ENCODE data around the gene DPP6. TPM values are rescaled to one million over a fixed set of nuclear protein-coding genes. Genes with fewer than 3 reads are reported as not detected.
"Not testable (repeated sequence)": the region's sequence is repeated elsewhere in the genome, so short reads cannot be mapped to it uniquely, and the experiment has no call there.

DPP6 gene
- total and polyA plus RNA-seq, 2 donors (not counting 1 experiment from before 2014, with no cell fraction given) = not detected

GRCh38 chr7:154092093-154092492 is 39.9 kb downstream of the DPP6 start:
- H3K9me3 ChIP-seq (ENCODE audit: control extremely low read depth in 1 of 3, control insufficient read depth in 2 of 3, insufficient read depth in 1 of 3, low read length in 2 of 3); H3K27me3 Mint-ChIP-seq; H3K9me3 Mint-ChIP-seq (ENCODE audit: insufficient read depth); intact Hi-C loops (cut with micrococcal nuclease); H3K79me2 ChIP-seq (ENCODE audit: control insufficient read depth, insufficient read depth, low read length); H3K4me3 ChIP-seq (ENCODE audit: control extremely low read depth in 1 of 5, extremely low read depth in 1 of 5, insufficient read depth in 1 of 5, low read depth in 2 of 5, low read length in 4 of 5); DNase-seq; H3K36me3 ChIP-seq (replicated peaks in 1 of 2; ENCODE audit: control extremely low read depth in 1 of 2, control insufficient read depth in 1 of 2, extremely low read depth in 1 of 2, insufficient read depth in 2 of 2, low read length in 1 of 2); H2AFZ ChIP-seq (ENCODE audit: insufficient read depth, low read depth, low read length, poor library complexity, severe bottlenecking); H3K4me2 ChIP-seq (replicated peaks; ENCODE audit: low read depth, low read length, poor library complexity, severe bottlenecking); H3K27ac ChIP-seq (ENCODE audit: low read length in 2 of 2); H3K27ac Mint-ChIP-seq; H3K4me1 ChIP-seq (ENCODE audit: control insufficient read depth in 2 of 2, insufficient read depth in 2 of 2, low read length in 2 of 2); H3K9ac ChIP-seq (ENCODE audit: low read length); ATAC-seq (ENCODE audit: low read depth); H3K4me3 Mint-ChIP-seq; CTCF ChIA-PET; H3K27me3 ChIP-seq (replicated peaks in 1 of 4; ENCODE audit: control extremely low read depth in 1 of 4, control insufficient read depth in 3 of 4, insufficient read depth in 4 of 4, low read length in 3 of 4); H4K20me1 ChIP-seq (ENCODE audit: control insufficient read depth, insufficient read depth, low read length, poor library complexity, severe bottlenecking); POLR2A ChIA-PET; H3K4me1 Mint-ChIP-seq: not testable (repeated sequence)
- WGBS (ENCODE audit: insufficient coverage) = no CpG with 5 or more reads among the region's 3 CpGs

DNA sequence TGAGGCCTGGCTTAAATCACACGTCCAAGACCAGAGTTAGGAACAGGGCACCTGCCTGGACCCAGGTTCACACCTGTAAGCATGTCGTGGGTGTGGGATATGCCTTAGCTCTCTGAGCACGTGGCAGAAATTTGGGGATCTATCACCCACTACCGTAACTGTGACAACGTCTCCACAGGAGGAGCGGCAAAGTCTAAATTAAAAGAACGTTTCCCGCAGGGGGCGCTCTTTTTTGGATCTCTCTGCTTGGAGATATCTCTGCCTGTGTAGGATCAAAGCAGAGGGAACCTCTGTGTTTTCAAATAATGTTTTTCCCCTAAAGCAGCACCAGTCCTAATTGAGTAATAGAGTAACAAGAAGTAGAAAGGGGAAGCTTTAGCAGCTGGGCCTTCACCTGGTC is 43.0 kb downstream of the DPP6 start:
- H3K4me2 ChIP-seq (replicated peaks; ENCODE audit: low read depth, low read length, poor library complexity, severe bottlenecking); H3K9ac ChIP-seq (ENCODE audit: low read length); H3K27ac ChIP-seq (ENCODE audit: low read length in 2 of 2); H4K20me1 ChIP-seq (ENCODE audit: control insufficient read depth, insufficient read depth, low read length, poor library complexity, severe bottlenecking); H3K4me1 ChIP-seq (ENCODE audit: control insufficient read depth in 2 of 2, insufficient read depth in 2 of 2, low read length in 2 of 2); intact Hi-C loops (cut with micrococcal nuclease); H2AFZ ChIP-seq (ENCODE audit: insufficient read depth, low read depth, low read length, poor library complexity, severe bottlenecking); DNase-seq; H3K36me3 ChIP-seq (replicated peaks in 1 of 2; ENCODE audit: control extremely low read depth in 1 of 2, control insufficient read depth in 1 of 2, extremely low read depth in 1 of 2, insufficient read depth in 2 of 2, low read length in 1 of 2); H3K27me3 Mint-ChIP-seq; ATAC-seq (ENCODE audit: low read depth); H3K9me3 Mint-ChIP-seq (ENCODE audit: insufficient read depth); POLR2A ChIA-PET; CTCF ChIA-PET; H3K4me1 Mint-ChIP-seq; H3K27me3 ChIP-seq (replicated peaks in 1 of 4; ENCODE audit: control extremely low read depth in 1 of 4, control insufficient read depth in 3 of 4, insufficient read depth in 4 of 4, low read length in 3 of 4); H3K9me3 ChIP-seq (ENCODE audit: control extremely low read depth in 1 of 3, control insufficient read depth in 2 of 3, insufficient read depth in 1 of 3, low read length in 2 of 3); H3K4me3 Mint-ChIP-seq; H3K79me2 ChIP-seq (ENCODE audit: control insufficient read depth, insufficient read depth, low read length); H3K4me3 ChIP-seq (ENCODE audit: control extremely low read depth in 1 of 5, extremely low read depth in 1 of 5, insufficient read depth in 1 of 5, low read depth in 2 of 5, low read length in 4 of 5); H3K27ac Mint-ChIP-seq: not testable (repeated sequence)
- no CpG with 5 or more reads among the region's 9 CpGs for WGBS (ENCODE audit: insufficient coverage)

DNA sequence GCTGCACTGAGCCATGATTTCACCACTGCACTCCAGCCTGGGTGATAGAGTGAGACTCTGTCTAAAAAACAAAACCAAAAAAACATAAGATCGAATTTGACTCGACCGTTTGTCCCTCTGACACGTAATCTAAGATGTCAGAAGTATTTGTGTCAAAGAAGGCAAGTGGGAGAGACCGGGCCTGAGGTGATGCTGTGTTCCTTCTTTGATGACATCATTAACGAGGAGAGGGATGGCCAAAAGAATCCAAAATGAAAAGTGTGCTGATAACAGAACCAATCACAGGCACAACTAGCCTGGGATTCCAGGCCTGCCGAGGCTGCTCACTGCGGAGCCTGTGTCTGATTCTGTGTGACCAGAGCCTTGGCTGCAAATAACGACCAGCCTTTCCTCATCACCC is 52.9 kb downstream of the DPP6 start:
- 91% methylated on average over 8 of the region's 9 CpGs for WGBS (ENCODE audit: insufficient coverage)
- H3K4me3 ChIP-seq (ENCODE audit: control extremely low read depth in 1 of 5, extremely low read depth in 1 of 5, insufficient read depth in 1 of 5, low read depth in 2 of 5, low read length in 4 of 5); H3K27ac Mint-ChIP-seq: not testable (repeated sequence)

DNA sequence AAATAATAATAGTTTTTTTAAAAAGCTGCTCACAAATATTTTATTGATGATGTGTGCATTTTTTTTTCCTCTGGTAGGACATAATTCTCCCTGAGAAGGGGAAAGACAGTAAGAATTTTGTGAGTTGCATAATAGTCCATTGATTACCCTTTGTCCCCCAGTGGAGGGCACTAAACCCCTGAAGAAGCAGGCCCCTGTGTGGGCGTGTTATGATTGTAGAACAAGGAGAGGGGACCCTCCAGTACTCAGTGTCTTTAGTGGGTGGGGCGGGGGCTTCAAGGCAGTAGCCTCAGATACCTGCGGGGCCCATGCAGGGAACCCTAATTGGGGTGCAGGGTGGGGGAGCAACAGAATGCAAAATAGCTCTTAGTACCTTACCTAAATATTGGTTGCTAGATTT is 57.4 kb downstream of the DPP6 start:
- intact Hi-C loops (cut with micrococcal nuclease); POLR2A ChIA-PET; H3K4me3 ChIP-seq (ENCODE audit: control extremely low read depth in 1 of 5, extremely low read depth in 1 of 5, insufficient read depth in 1 of 5, low read depth in 2 of 5, low read length in 4 of 5); H3K4me1 Mint-ChIP-seq; H3K9ac ChIP-seq (ENCODE audit: low read length); H3K27me3 Mint-ChIP-seq; H3K4me3 Mint-ChIP-seq; H3K4me2 ChIP-seq (replicated peaks; ENCODE audit: low read depth, low read length, poor library complexity, severe bottlenecking); ATAC-seq (ENCODE audit: low read depth); H3K27ac Mint-ChIP-seq; H3K9me3 ChIP-seq (ENCODE audit: control extremely low read depth in 1 of 3, control insufficient read depth in 2 of 3, insufficient read depth in 1 of 3, low read length in 2 of 3); DNase-seq; H4K20me1 ChIP-seq (ENCODE audit: control insufficient read depth, insufficient read depth, low read length, poor library complexity, severe bottlenecking); H3K27me3 ChIP-seq (replicated peaks in 1 of 4; ENCODE audit: control extremely low read depth in 1 of 4, control insufficient read depth in 3 of 4, insufficient read depth in 4 of 4, low read length in 3 of 4); H3K4me1 ChIP-seq (ENCODE audit: control insufficient read depth in 2 of 2, insufficient read depth in 2 of 2, low read length in 2 of 2); CTCF ChIA-PET; H3K36me3 ChIP-seq (replicated peaks in 1 of 2; ENCODE audit: control extremely low read depth in 1 of 2, control insufficient read depth in 1 of 2, extremely low read depth in 1 of 2, insufficient read depth in 2 of 2, low read length in 1 of 2); H2AFZ ChIP-seq (ENCODE audit: insufficient read depth, low read depth, low read length, poor library complexity, severe bottlenecking); H3K79me2 ChIP-seq (ENCODE audit: control insufficient read depth, insufficient read depth, low read length); H3K27ac ChIP-seq (ENCODE audit: low read length in 2 of 2); H3K9me3 Mint-ChIP-seq (ENCODE audit: insufficient read depth): not testable (repeated sequence)
- no CpG with 5 or more reads among the region's 3 CpGs for WGBS (ENCODE audit: insufficient coverage)

More for the DNA sequence above, 52.9 kb downstream of the DPP6 start:
- H3K9me3 Mint-ChIP-seq (ENCODE audit: insufficient read depth); intact Hi-C loops (cut with micrococcal nuclease); H3K4me3 Mint-ChIP-seq; H3K9ac ChIP-seq (ENCODE audit: low read length); H3K4me1 Mint-ChIP-seq; H3K27me3 Mint-ChIP-seq; H3K4me2 ChIP-seq (replicated peaks; ENCODE audit: low read depth, low read length, poor library complexity, severe bottlenecking); H3K4me1 ChIP-seq (ENCODE audit: control insufficient read depth in 2 of 2, insufficient read depth in 2 of 2, low read length in 2 of 2); ATAC-seq (ENCODE audit: low read depth); H3K36me3 ChIP-seq (replicated peaks in 1 of 2; ENCODE audit: control extremely low read depth in 1 of 2, control insufficient read depth in 1 of 2, extremely low read depth in 1 of 2, insufficient read depth in 2 of 2, low read length in 1 of 2); H2AFZ ChIP-seq (ENCODE audit: insufficient read depth, low read depth, low read length, poor library complexity, severe bottlenecking); DNase-seq; H3K79me2 ChIP-seq (ENCODE audit: control insufficient read depth, insufficient read depth, low read length); H3K9me3 ChIP-seq (ENCODE audit: control extremely low read depth in 1 of 3, control insufficient read depth in 2 of 3, insufficient read depth in 1 of 3, low read length in 2 of 3); H3K27ac ChIP-seq (ENCODE audit: low read length in 2 of 2); H3K27me3 ChIP-seq (replicated peaks in 1 of 4; ENCODE audit: control extremely low read depth in 1 of 4, control insufficient read depth in 3 of 4, insufficient read depth in 4 of 4, low read length in 3 of 4); CTCF ChIA-PET; H4K20me1 ChIP-seq (ENCODE audit: control insufficient read depth, insufficient read depth, low read length, poor library complexity, severe bottlenecking): not testable (repeated sequence)
- POLR2A ChIA-PET = interaction anchor here (0.6 kb wide), 1 partner anchor 86 kb away, joined by 11 read pairs; no protein-coding TSS in a partner anchor

All from B cell (primary cell).